ENCODE data around the gene IRF1. TPM values are rescaled to one million over a fixed set of nuclear protein-coding genes. Genes with fewer than 3 reads are reported as not detected.

The IRF1 gene
- total RNA-seq, 4 donors from 2014 or later, result 40.8 to 86.9 (median 65.5) TPM

DNA sequence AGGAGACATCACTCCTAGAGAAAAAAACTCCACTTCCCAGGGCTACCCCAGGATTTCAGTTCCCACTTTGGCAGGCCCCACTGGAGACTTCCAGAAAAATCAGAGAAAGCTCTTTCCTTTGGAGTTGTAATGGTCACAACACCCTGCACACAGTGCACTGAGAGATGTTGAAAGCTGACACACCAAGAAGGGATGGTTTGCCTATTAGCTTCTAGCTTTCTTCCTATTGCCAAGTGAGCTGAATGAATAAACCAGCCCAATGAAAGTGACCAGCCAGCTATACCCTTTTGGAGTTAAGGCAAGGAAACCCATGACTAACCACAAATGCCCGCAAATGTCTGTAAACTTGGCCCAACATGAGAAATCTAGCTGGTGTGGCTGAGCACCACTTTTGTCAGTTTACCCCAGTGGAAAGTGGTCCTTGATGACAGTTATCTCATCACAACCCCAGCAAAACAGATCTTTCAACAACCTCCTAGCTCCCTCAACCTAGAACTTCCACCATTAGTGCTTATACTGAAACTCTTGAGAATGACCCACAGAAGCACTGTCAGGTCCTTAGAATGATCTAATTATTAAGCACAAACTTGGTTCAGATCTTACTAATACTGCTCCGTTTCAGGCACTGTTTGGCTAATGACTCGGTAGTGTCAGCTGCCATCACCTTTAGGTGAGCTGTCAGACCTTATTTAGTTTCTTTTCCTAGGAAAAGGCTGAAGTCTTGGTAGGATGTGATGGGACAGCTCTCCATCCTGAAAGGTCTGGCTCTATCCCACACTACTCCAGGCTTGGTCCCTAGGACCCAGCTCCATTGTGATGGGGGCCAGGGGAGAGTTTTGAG is 11.2 kb downstream of the IRF1 start:
- TF ChIP-seq POLR2A (IDR thresholded peaks at IDR 0.05), result no peak
- TF ChIP-seq POLR2AphosphoS5 (IDR thresholded peaks at IDR 0.05), result peak in 1 of 3 donors; percentile 3
- no peak for TF ChIP-seq EP300 (IDR thresholded peaks at IDR 0.05; ENCODE audit: low read depth)
- in situ Hi-C loops (cut with MboI; ENCODE audit: low pct_ligation_motif_present in 1 of 4, low pct_unique_long_range_greater_than_20kb in 1 of 4, low sequenced_read_pairs in 3 of 4), result loop anchor here in 1 of 4 donors (10.0 kb wide), 1 partner anchor 55 kb away; no protein-coding TSS in a partner anchor
- Histone ChIP-seq H3K4me3 (no peak overlapping the region), H3K36me3 (peaks cover 0 to 14% (median 9%) of the 10 kb centered on the region in 4 donors), H3K4me1 (peaks cover 35 to 51% (median 45%) of the 10 kb centered on the region in 4 donors), H3K9me3 (no peaks in the 10 kb centered on the region), H3K27ac (peak overlapping the region; percentile 27 to 82 (median 66)), H3K27me3 (no peaks in the 10 kb centered on the region)
- WGBS, 2 donors (ENCODE audit: low coverage in 1 of 2), result 61% methylated on average over 3 of the region's 3 CpGs; no CpG with 5 or more reads in 1 of the 2 donors
- no peak for DNase-seq
- intact Hi-C loops (cut with DNase I; ENCODE audit: low total_unique reads), result no loop called here

DNA sequence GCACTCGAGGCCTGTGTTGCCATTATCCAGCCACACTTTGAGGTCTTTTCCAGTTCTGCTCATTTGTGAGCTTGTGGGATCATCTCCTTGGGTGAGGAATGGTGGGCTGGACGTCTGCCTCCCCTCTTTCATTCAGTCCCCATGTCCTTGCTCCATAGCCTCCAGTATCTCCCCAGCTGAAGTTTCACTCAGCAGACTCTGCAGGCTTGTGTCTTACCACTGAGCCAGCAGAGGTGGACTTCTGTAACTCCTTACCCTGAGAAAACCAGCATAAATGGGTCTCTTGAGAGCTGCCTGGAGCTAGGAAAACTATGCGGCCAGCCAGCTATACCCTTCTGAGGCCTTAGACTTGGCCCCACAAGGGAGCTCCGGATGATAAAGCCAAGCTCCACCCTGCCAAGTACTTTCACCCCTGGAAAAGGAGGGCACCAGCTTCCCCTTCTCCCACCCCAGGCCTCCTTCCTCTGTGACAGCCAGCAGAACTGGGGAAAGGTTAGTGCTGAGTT is 12.2 kb downstream of the IRF1 start:
- peak in 1 of 3 donors; percentile 2 for TF ChIP-seq POLR2AphosphoS5 (IDR thresholded peaks at IDR 0.05)
- TF ChIP-seq, protein P1, sequence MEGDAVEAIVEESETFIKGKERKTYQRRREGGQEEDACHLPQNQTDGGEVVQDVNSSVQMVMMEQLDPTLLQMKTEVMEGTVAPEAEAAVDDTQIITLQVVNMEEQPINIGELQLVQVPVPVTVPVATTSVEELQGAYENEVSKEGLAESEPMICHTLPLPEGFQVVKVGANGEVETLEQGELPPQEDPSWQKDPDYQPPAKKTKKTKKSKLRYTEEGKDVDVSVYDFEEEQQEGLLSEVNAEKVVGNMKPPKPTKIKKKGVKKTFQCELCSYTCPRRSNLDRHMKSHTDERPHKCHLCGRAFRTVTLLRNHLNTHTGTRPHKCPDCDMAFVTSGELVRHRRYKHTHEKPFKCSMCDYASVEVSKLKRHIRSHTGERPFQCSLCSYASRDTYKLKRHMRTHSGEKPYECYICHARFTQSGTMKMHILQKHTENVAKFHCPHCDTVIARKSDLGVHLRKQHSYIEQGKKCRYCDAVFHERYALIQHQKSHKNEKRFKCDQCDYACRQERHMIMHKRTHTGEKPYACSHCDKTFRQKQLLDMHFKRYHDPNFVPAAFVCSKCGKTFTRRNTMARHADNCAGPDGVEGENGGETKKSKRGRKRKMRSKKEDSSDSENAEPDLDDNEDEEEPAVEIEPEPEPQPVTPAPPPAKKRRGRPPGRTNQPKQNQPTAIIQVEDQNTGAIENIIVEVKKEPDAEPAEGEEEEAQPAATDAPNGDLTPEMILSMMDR (IDR thresholded peaks at IDR 0.05), result no peak
- H3K27ac ChIP-seq, result peak overlapping the region; percentile 64 to 82 (median 70)
- WGBS, 2 donors (ENCODE audit: low coverage in 1 of 2), result 55% methylated on average over 4 of the region's 4 CpGs; no CpG with 5 or more reads in 1 of the 2 donors
- H3K9me3 ChIP-seq, result no peaks in the 10 kb centered on the region
- intact Hi-C loops (cut with DNase I; ENCODE audit: low total_unique reads), result no loop called here
- in situ Hi-C loops (cut with MboI; ENCODE audit: low pct_ligation_motif_present in 1 of 4, low pct_unique_long_range_greater_than_20kb in 1 of 4, low sequenced_read_pairs in 3 of 4), result loop anchor here in 1 of 4 donors (10.0 kb wide), 1 partner anchor 54 kb away; no protein-coding TSS in a partner anchor
- H3K4me1 ChIP-seq, result peaks cover 35 to 60% (median 45%) of the 10 kb centered on the region in 4 donors
- H3K4me3 ChIP-seq, result no peak overlapping the region
- no peaks in the 10 kb centered on the region for H3K27me3 ChIP-seq
- no peak for DNase-seq
- H3K36me3 ChIP-seq, result peaks cover 0 to 5% (median 2%) of the 10 kb centered on the region in 4 donors

DNA sequence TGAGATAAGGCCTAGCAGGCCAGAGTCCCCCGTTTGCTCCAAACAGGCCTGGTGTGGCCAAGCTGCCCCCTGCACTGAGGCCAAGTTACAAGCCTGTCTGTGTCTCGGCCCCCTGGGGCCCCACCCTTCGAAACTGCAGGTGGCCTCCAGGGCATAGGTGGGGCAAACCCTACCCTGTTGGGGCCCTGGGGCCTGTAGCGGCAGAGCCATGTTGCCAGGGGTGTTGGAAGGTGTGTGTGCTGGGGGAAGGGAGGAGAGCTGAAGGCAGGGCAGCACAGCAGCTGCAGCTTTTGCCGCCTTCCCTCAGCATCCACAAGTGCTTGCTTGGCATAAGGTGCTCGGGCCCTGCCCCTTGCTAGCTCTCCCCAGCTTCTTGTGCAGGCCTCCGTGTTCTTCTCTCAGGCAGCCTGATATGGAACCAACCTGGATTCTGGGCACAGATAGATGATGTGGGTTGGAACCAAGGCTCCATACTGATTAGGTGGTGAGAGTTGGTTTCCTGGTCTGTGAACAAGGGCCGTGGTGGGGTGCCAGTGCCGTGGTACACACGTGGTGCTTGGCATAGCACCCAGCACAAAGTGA is 12.7 kb downstream of the IRF1 start:
- peak; percentile 76 for DNase-seq
- peak overlapping the region; percentile 64 to 82 (median 70) for H3K27ac ChIP-seq
- intact Hi-C loops (cut with DNase I; ENCODE audit: low total_unique reads) (no loop called here), in situ Hi-C loops (cut with MboI; ENCODE audit: low pct_ligation_motif_present in 1 of 4, low pct_unique_long_range_greater_than_20kb in 1 of 4, low sequenced_read_pairs in 3 of 4) (loop anchor here in 1 of 4 donors (10.0 kb wide), 1 partner anchor 53 kb away; no protein-coding TSS in a partner anchor)
- H3K9me3 ChIP-seq, result no peaks in the 10 kb centered on the region
- no peaks in the 10 kb centered on the region for H3K36me3 ChIP-seq
- H3K4me3 ChIP-seq, result no peak overlapping the region
- no peaks in the 10 kb centered on the region for H3K27me3 ChIP-seq
- WGBS, 2 donors (ENCODE audit: low coverage in 1 of 2), result 53 to 58% methylated on average over 2 to 7 of the region's 10 CpGs
- peaks cover 35 to 60% (median 45%) of the 10 kb centered on the region in 4 donors for H3K4me1 ChIP-seq
- TF ChIP-seq POLR2A (IDR thresholded peaks at IDR 0.05), result peak; percentile 18
- TF ChIP-seq, protein P1 (IDR thresholded peaks at IDR 0.05), result no peak
- TF ChIP-seq POLR2AphosphoS5 (IDR thresholded peaks at IDR 0.05), result peak in 2 of 3 donors; percentile 37 to 52

DNA sequence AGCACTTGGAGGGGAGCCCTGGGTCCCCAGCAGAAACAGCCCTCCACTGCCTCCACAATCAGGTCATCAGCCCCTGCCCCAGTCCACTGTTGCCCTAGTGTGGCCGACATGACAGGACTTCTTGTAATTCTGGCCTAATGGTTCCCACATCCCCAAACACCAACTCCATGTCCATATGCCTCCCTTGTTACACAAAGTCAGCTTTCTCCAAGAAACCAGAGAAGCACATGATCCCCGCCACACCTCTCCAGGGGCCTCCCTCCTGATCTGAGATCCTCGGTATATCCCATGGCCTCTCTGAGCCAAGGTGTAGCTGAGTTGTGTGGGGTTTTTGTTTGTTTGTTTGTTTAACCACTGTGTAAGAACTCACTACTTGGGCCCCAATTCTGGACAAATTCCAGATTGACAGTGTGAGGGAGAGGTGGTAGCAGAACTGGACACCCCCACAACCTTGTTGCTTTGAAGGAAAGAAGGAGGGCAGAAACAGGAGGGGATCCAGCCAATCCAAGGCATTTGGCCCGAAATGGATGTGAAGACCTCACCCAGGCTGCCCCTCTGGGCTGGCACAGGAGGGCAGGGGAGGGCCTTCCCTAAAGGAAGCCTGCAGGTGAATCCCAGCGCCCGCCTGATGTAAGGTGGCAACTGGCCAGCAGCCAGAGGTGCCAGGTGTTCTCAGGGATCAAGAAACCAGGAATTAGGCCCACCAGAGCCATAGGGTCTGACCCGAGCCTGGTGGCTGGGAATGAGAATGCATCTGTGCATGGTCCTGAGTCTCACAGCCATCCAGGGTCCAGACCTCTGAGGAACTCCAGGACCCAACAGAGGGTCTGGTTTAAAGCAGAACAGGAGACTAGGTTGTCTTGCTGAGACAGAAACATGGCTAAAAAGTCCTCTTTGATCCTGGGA is 13.4 kb downstream of the IRF1 start:
- Histone ChIP-seq H3K36me3 (no peaks in the 10 kb centered on the region), H3K9me3 (no peaks in the 10 kb centered on the region), H3K4me1 (peaks cover 35 to 60% (median 45%) of the 10 kb centered on the region in 4 donors), H3K27ac (peak overlapping the region; percentile 64 to 82 (median 70)), H3K4me3 (no peak overlapping the region), H3K27me3 (no peaks in the 10 kb centered on the region)
- DNase-seq, result peak; percentile 52
- TF ChIP-seq POLR2A (IDR thresholded peaks at IDR 0.05), result no peak
- TF ChIP-seq, protein P1 (IDR thresholded peaks at IDR 0.05), result peak in 4 of 5 experiments; percentile 10 to 42 (median 18)
- 59 to 68% methylated on average over 2 to 7 of the region's 7 CpGs for WGBS, 2 donors (ENCODE audit: low coverage in 1 of 2)
- intact Hi-C loops (cut with DNase I; ENCODE audit: low total_unique reads) (no loop called here), in situ Hi-C loops (cut with MboI; ENCODE audit: low pct_ligation_motif_present in 1 of 4, low pct_unique_long_range_greater_than_20kb in 1 of 4, low sequenced_read_pairs in 3 of 4) (loop anchor here in 1 of 4 donors (10.0 kb wide), 1 partner anchor 52 kb away; no protein-coding TSS in a partner anchor)

Measured in transverse colon (tissue), 4 donors.